ENCODE measurements around the gene PKNOX2. TPM values are rescaled to one million over a fixed set of nuclear protein-coding genes. Genes with fewer than 3 reads are reported as not detected.

The PKNOX2 gene
- total and polyA plus RNA-seq, 10 of the 15 experiments (the other 5 are each of a cell fraction or from before 2014, with no cell fraction given) = not detected

GRCh38 chr11:125139778-125140177, 24.8 kb upstream of the PKNOX2 start:
- POLR2A ChIA-PET = no interaction called here
- Histone ChIP-seq H3K79me2 (ENCODE audit: control insufficient read depth, insufficient read depth, low read length) (no peaks in the 10 kb centered on the region), H2AFZ (ENCODE audit: control insufficient read depth, low read depth, low read length) (no peak overlapping the region), H3K36me3 (ENCODE audit: control insufficient read depth in 2 of 2, insufficient read depth in 2 of 2, low read length in 1 of 2) (no peaks in the 10 kb centered on the region), H3K27me3 (replicated peaks in 1 of 2; ENCODE audit: control insufficient read depth in 2 of 2, insufficient read depth in 2 of 2, low read length in 1 of 2) (0 out of 4 replicates have a peak, but pooled peaks cover 0 to 2% of the 10 kb centered on the region in 2 experiments), H3K4me3 (no peak overlapping the region), H3K4me2 (ENCODE audit: control insufficient read depth, insufficient read depth) (no peak overlapping the region), H3K9me3 (replicated peaks; ENCODE audit: control insufficient read depth, insufficient read depth, low read length) (no peaks in the 10 kb centered on the region), H3K4me1 (ENCODE audit: control insufficient read depth, insufficient read depth, low read length) (no peaks in the 10 kb centered on the region), H3K9ac (ENCODE audit: control insufficient read depth, insufficient read depth, low read length) (no peak overlapping the region), H3K27ac (ENCODE audit: control insufficient read depth, insufficient read depth) (no peak overlapping the region), H4K20me1 (ENCODE audit: control insufficient read depth, insufficient read depth) (no peaks in the 10 kb centered on the region)
- CTCF ChIA-PET = interaction anchor here (0.7 to 6.5 kb wide), 11 partner anchors 10 to 281 kb away, joined by 3 to 100 read pairs (median 7); partner anchors contain the start of gene TMEM218
- SMC1A ChIA-PET (ENCODE audit: uncharacterized antibody, unreplicated experiment) = interaction anchor here (2.8 to 5.9 kb wide), 4 partner anchors 27 to 180 kb away, joined by 9 to 52 read pairs (median 31); partner anchors contain the start of gene TMEM218
- 39% methylated on average over 3 of the region's 3 CpGs for WGBS (ENCODE audit: insufficient coverage, insufficient replicate concordance, low lambda C conversion rate, missing lambda C conversion rate)
- BruUV-seq (replicated peaks) = no TSS peak
- FAIRE-seq = no peak
- RAD21 ChIA-PET (ENCODE audit: unreplicated experiment) = interaction anchor here (0.8 to 4.2 kb wide), 5 partner anchors 11 to 180 kb away, joined by 3 to 32 read pairs (median 4); no protein-coding TSS in a partner anchor
- TF ChIP-seq HDGF (IDR thresholded peaks at IDR 0.05) = no peak
- no peak for ATAC-seq
- intact Hi-C loops (cut with micrococcal nuclease; ENCODE audit: unreplicated experiment) = loop anchor here (5.0 to 10.0 kb wide), 2 partner anchors 77 to 255 kb away; partner anchors contain the start of gene SLC37A2
- no peak for DNase-seq (ENCODE audit: low read depth, low spot score)
- in situ Hi-C loops (cut with MboI) = loop anchor here (10.0 kb wide), 1 partner anchor 185 kb away; the partner anchor contains the start of gene CCDC15

GRCh38 chr11:125140233-125140632, 24.3 kb upstream of the PKNOX2 start:
- FAIRE-seq (no peak), ATAC-seq (no peak), DNase-seq (ENCODE audit: low read depth, low spot score) (no peak)
- H3K9ac ChIP-seq (ENCODE audit: control insufficient read depth, insufficient read depth, low read length) = no peak overlapping the region
- H3K4me1 ChIP-seq (ENCODE audit: control insufficient read depth, insufficient read depth, low read length) = no peaks in the 10 kb centered on the region
- intact Hi-C loops (cut with micrococcal nuclease; ENCODE audit: unreplicated experiment) = loop anchor here (5.0 to 10.0 kb wide), 2 partner anchors 78 to 255 kb away; partner anchors contain the start of gene SLC37A2
- POLR2A ChIA-PET = no interaction called here
- SMC1A ChIA-PET (ENCODE audit: uncharacterized antibody, unreplicated experiment) = interaction anchor here (0.9 to 5.9 kb wide), 8 partner anchors 16 to 181 kb away, joined by 3 to 52 read pairs (median 8); partner anchors contain the start of gene TMEM218
- H2AFZ ChIP-seq (ENCODE audit: control insufficient read depth, low read depth, low read length) = no peak overlapping the region
- H3K9me3 ChIP-seq (replicated peaks; ENCODE audit: control insufficient read depth, insufficient read depth, low read length) = no peaks in the 10 kb centered on the region
- 51% methylated on average over 6 of the region's 8 CpGs for WGBS (ENCODE audit: insufficient coverage, insufficient replicate concordance, low lambda C conversion rate, missing lambda C conversion rate)
- BruUV-seq (replicated peaks) = no TSS peak
- CTCF ChIA-PET = interaction anchor here (0.8 to 6.5 kb wide), 18 partner anchors 9 to 391 kb away, joined by 3 to 100 read pairs (median 8); partner anchors contain the start of genes CCDC15, SLC37A2 and TMEM218
- RAD21 ChIA-PET (ENCODE audit: unreplicated experiment) = interaction anchor here (0.8 to 4.2 kb wide), 9 partner anchors 12 to 186 kb away, joined by 3 to 44 read pairs (median 5); partner anchors contain the start of gene CCDC15
- H3K4me2 ChIP-seq (ENCODE audit: control insufficient read depth, insufficient read depth) = no peak overlapping the region
- no peaks in the 10 kb centered on the region for H4K20me1 ChIP-seq (ENCODE audit: control insufficient read depth, insufficient read depth)
- in situ Hi-C loops (cut with MboI) = loop anchor here (10.0 kb wide), 1 partner anchor 185 kb away; the partner anchor contains the start of gene CCDC15
- H3K4me3 ChIP-seq = no peak overlapping the region
- no peak overlapping the region for H3K27ac ChIP-seq (ENCODE audit: control insufficient read depth, insufficient read depth)
- no peaks in the 10 kb centered on the region for H3K36me3 ChIP-seq (ENCODE audit: control insufficient read depth in 2 of 2, insufficient read depth in 2 of 2, low read length in 1 of 2)
- no peaks in the 10 kb centered on the region for H3K79me2 ChIP-seq (ENCODE audit: control insufficient read depth, insufficient read depth, low read length)
- TF ChIP-seq EED (IDR thresholded peaks at IDR 0.05; ENCODE audit: low read depth) = no peak
- no peak for TF ChIP-seq NBN (IDR thresholded peaks at IDR 0.05)
- TF ChIP-seq, protein P1, sequence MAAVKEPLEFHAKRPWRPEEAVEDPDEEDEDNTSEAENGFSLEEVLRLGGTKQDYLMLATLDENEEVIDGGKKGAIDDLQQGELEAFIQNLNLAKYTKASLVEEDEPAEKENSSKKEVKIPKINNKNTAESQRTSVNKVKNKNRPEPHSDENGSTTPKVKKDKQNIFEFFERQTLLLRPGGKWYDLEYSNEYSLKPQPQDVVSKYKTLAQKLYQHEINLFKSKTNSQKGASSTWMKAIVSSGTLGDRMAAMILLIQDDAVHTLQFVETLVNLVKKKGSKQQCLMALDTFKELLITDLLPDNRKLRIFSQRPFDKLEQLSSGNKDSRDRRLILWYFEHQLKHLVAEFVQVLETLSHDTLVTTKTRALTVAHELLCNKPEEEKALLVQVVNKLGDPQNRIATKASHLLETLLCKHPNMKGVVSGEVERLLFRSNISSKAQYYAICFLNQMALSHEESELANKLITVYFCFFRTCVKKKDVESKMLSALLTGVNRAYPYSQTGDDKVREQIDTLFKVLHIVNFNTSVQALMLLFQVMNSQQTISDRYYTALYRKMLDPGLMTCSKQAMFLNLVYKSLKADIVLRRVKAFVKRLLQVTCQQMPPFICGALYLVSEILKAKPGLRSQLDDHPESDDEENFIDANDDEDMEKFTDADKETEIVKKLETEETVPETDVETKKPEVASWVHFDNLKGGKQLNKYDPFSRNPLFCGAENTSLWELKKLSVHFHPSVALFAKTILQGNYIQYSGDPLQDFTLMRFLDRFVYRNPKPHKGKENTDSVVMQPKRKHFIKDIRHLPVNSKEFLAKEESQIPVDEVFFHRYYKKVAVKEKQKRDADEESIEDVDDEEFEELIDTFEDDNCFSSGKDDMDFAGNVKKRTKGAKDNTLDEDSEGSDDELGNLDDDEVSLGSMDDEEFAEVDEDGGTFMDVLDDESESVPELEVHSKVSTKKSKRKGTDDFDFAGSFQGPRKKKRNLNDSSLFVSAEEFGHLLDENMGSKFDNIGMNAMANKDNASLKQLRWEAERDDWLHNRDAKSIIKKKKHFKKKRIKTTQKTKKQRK (IDR thresholded peaks at IDR 0.05; ENCODE audit: low read depth, low read length) = no peak
- TF ChIP-seq KAT2A (conservative IDR thresholded peaks at IDR 0.05; ENCODE audit: control insufficient read depth, low read depth, low read length) = no peak
- no peak for TF ChIP-seq MTA3 (IDR thresholded peaks at IDR 0.05; ENCODE audit: borderline replicate concordance, low read length)
- 0 out of 4 replicates have a peak, but pooled peaks cover 0 to 2% of the 10 kb centered on the region in 2 experiments for H3K27me3 ChIP-seq (replicated peaks in 1 of 2; ENCODE audit: control insufficient read depth in 2 of 2, insufficient read depth in 2 of 2, low read length in 1 of 2)

Data from GM12878 (cell line).